Endothelial cell of umbilical vein (primary cell): Measurements from ENCODE around the gene ENGASE. TPM values are rescaled to one million over a fixed set of nuclear protein-coding genes. Genes with fewer than 3 reads are reported as not detected.

Experiments
- BruUV-seq: library from RNA; stranded (reverse); fragments of 400-500 nt; replicated peaks from 2 replicates; lab custom pipeline; 2021; lab: Mats Ljungman, UMichigan
- CTCF ChIA-PET: fragments of 300-600, 350-600 bp; sonication (Branson Sonifier 250); formaldehyde crosslinking; loops from one replicate; lab custom pipeline; 2021; ENCODE audit warnings: antibody characterized with exemption, inconsistent platforms; lab: Charles Lee
- POLR2A ChIA-PET: fragments of 300-600, 350-600 bp; sonication (Branson Sonifier 250); formaldehyde crosslinking; loops from one replicate; lab custom pipeline; 2021; ENCODE audit warnings: antibody characterized with exemption, inconsistent platforms; lab: Charles Lee
- DNase-seq: peaks from one replicate; pipeline ENCODE4 v3.0.0-alpha.2; 2011; ENCODE audit warnings: low read depth, low spot score
- FAIRE-seq: peaks from 2 replicates; lab custom pipeline; 2011; peaks lifted over from hg19 to GRCh38; lab: Jason Lieb, UNC
- H2AFZ ChIP-seq: 2 replicates; pipeline ENCODE4 v1.6.0; 2012; ENCODE audit warnings: low read depth, low read length, control low read depth, inconsistent platforms
- H3K27ac ChIP-seq: 2 replicates; pipeline ENCODE4 v1.5.1; 2011; ENCODE audit warnings: low read depth, mild to moderate bottlenecking, control low read depth, low read length, moderate library complexity; ENCODE audit not compliant: insufficient read depth
- H3K27me3 ChIP-seq, 2 experiments: 2 replicates each; pipeline versions ENCODE4 v1.6.0 to v1.6.1; 2011; ENCODE audit warnings: low read length in 2 of 2, mixed read lengths in 1 of 2; ENCODE audit not compliant: control insufficient read depth in 2 of 2, insufficient read depth in 2 of 2
- H3K36me3 ChIP-seq, 2 experiments: 2 replicates in 1 of 2; 3 replicates in 1 of 2; pipeline ENCODE4 v1.5.1; 2011; ENCODE audit warnings: low read length in 2 of 2, mild to moderate bottlenecking in 1 of 2, moderate library complexity in 1 of 2; ENCODE audit not compliant: control insufficient read depth in 2 of 2, insufficient read depth in 2 of 2; ENCODE audit errors: extremely low read depth in 1 of 2
- H3K4me1 ChIP-seq: 3 replicates; pipeline ENCODE4 v1.5.1; 2011; ENCODE audit warnings: mild to moderate bottlenecking, low read length; ENCODE audit not compliant: control insufficient read depth, insufficient read depth; ENCODE audit errors: extremely low read depth
- H3K4me2 ChIP-seq: 2 replicates; pipeline ENCODE4 v1.6.1; 2011; ENCODE audit warnings: low read length, control low read depth, mixed read lengths; ENCODE audit not compliant: insufficient read depth
- H3K4me3 ChIP-seq, 3 experiments: fragments of 200-600 bp in 1 of 3; sonication (generic), shearing (Covaris generic) in 1 of 3; replicated peaks in 1 of 3; 2 replicates each; pipeline ENCODE4 v1.5.1; 2011 to 2016; ENCODE audit warnings: control low read depth in 3 of 3, low read length in 3 of 3, mild to moderate bottlenecking in 2 of 3, inconsistent platforms in 1 of 3, low read depth in 1 of 3, moderate library complexity in 1 of 3; ENCODE audit not compliant: insufficient read depth in 1 of 3
- H3K79me2 ChIP-seq: 2 replicates; pipeline ENCODE4 v1.6.0; 2012; ENCODE audit warnings: low read length, inconsistent platforms; ENCODE audit not compliant: control insufficient read depth, insufficient read depth
- H3K9ac ChIP-seq: replicated peaks from 2 replicates; pipeline ENCODE3; 2011; ENCODE audit warnings: low read length, control low read depth; ENCODE audit not compliant: insufficient read depth; ENCODE audit errors: extremely low read depth
- H3K9me1 ChIP-seq: replicated peaks from 3 replicates; pipeline ENCODE4 v1.6.0; 2011; ENCODE audit warnings: mild to moderate bottlenecking, low read length; ENCODE audit not compliant: control insufficient read depth, insufficient read depth; ENCODE audit errors: extremely low read depth
- H3K9me3 ChIP-seq: replicated peaks from 2 replicates; pipeline ENCODE4 v1.5.1; 2012; ENCODE audit warnings: low read length, inconsistent platforms; ENCODE audit not compliant: control insufficient read depth, insufficient read depth
- H4K20me1 ChIP-seq: replicated peaks from 2 replicates; pipeline ENCODE3; 2011; ENCODE audit warnings: mild to moderate bottlenecking, low read length; ENCODE audit not compliant: control insufficient read depth, insufficient read depth; ENCODE audit errors: extremely low read depth
- CTCF ChIP-seq, 2 donors: IDR thresholded peaks; 1 replicate in 1 of 2; 2 replicates in 1 of 2; pipeline ENCODE4 v1.5.1; 2011; ENCODE audit warnings: low read length in 2 of 2, mild to moderate bottlenecking in 2 of 2, moderate library complexity in 2 of 2, control low read depth in 1 of 2, inconsistent platforms in 1 of 2, low read depth in 1 of 2; ENCODE audit not compliant: insufficient read depth in 1 of 2; ENCODE audit errors: extremely low read depth in 1 of 2
- EZH2 ChIP-seq: IDR thresholded peaks from 2 replicates; pipeline ENCODE4 v1.6.1; 2012; ENCODE audit warnings: borderline replicate concordance, low read depth, mild to moderate bottlenecking, moderate library complexity, low read length, inconsistent platforms; ENCODE audit not compliant: severe bottlenecking
- FOS ChIP-seq: IDR thresholded peaks from 2 replicates; pipeline ENCODE4 v1.6.1; 2011; ENCODE audit warnings: mild to moderate bottlenecking, low read length, moderate library complexity, borderline replicate concordance; ENCODE audit not compliant: insufficient read depth
- GATA2 ChIP-seq: IDR thresholded peaks from 2 replicates; pipeline ENCODE4 v1.7.0; 2011; ENCODE audit warnings: low read depth, mild to moderate bottlenecking, moderate library complexity, mixed read lengths, low read length; ENCODE audit not compliant: insufficient read length, insufficient read depth
- JUN ChIP-seq: IDR thresholded peaks from 2 replicates; pipeline ENCODE4 v1.6.1; 2011; ENCODE audit warnings: borderline replicate concordance, low read depth; ENCODE audit not compliant: insufficient read length, insufficient read depth
- MAX ChIP-seq: IDR thresholded peaks from 2 replicates; pipeline ENCODE4 v1.6.1; 2011; ENCODE audit not compliant: insufficient read depth, insufficient read length
- MYC ChIP-seq: IDR thresholded peaks from one replicate; pipeline ENCODE4 v1.6.1; 2011; ENCODE audit warnings: mild to moderate bottlenecking, low read depth, low read length
- POLR2A ChIP-seq: IDR thresholded peaks from 2 replicates; pipeline ENCODE4 v1.6.1; 2012; ENCODE audit warnings: low read depth, mild to moderate bottlenecking, control low read depth, low read length
- POLR2AphosphoS5 ChIP-seq: IDR thresholded peaks from 2 replicates; pipeline ENCODE4 v1.6.1; 2012; ENCODE audit warnings: low read depth, mild to moderate bottlenecking, control low read depth, low read length, moderate library complexity; ENCODE audit not compliant: insufficient read depth
- dilution Hi-C: fragments of 300-500 bp; cut with MboI; formaldehyde crosslinking; loops from one replicate; pipeline ENCODE4 v1.15.0; 2019; ENCODE audit warnings: low sequenced_read_pairs; ENCODE audit not compliant: extremely low pct_ligation_motif_present
- intact Hi-C: fragments of 100-400 bp; cut with micrococcal nuclease; formaldehyde crosslinking; loops from one replicate; pipeline ENCODE4 v1.10.0; 2022
- polyA plus RNA-seq, 4 experiments: library from polyadenylated mRNA; depleted of rRNA in 3 of 4; stranded (reverse) in 3 of 4; unstranded in 1 of 4; fragments of >200 nt; gene quantifications; 2 replicates each; pipeline versions ENCODE4 v1.2.1 to v1.2.3, GENCODE V29; 2011 to 2012; ENCODE audit warnings: missing spikeins in 1 of 4
- total RNA-seq: library from RNA; stranded (reverse); gene quantifications from 2 replicates; pipeline ENCODE4 v1.2.3, GENCODE V29; 2021

The ENGASE gene
- total and polyA plus RNA-seq, 2 donors (not counting 3 experiments of a cell fraction or from before 2014, with no cell fraction given), result 13.7 to 20.8 TPM

- H3K36me3 ChIP-seq, result peaks cover 0 to 16% of the 10 kb centered on the region in 2 experiments
- H3K27me3 ChIP-seq, result no peaks in the 10 kb centered on the region
- H3K4me2 ChIP-seq, result no peak overlapping the region
- H3K9ac ChIP-seq, result no peak overlapping the region
- no peaks in the 10 kb centered on the region for H3K9me3 ChIP-seq
- TF ChIP-seq MYC (no peak), EZH2 (no peak), JUN (no peak), GATA2 (no peak), POLR2A (no peak), POLR2AphosphoS5 (no peak), MAX (no peak), FOS (no peak), CTCF (IDR thresholded peaks at IDR 0.05; ENCODE audit: extremely low read depth in 1 of 2, insufficient read depth in 1 of 2, low read depth in 1 of 2, low read length in 2 of 2) (no peak)
- dilution Hi-C loops, result no loop called here
- no peak for FAIRE-seq
- intact Hi-C loops, result loop anchor here (10.0 kb wide), 1 partner anchor 85 kb away; no protein-coding TSS in a partner anchor
- H3K4me1 ChIP-seq, result peaks cover 8% of the 10 kb centered on the region
- H2AFZ ChIP-seq, result no peak overlapping the region
- H3K79me2 ChIP-seq, result no peaks in the 10 kb centered on the region
- no peaks in the 10 kb centered on the region for H3K9me1 ChIP-seq
- H4K20me1 ChIP-seq, result no peaks in the 10 kb centered on the region
- no TSS peak for BruUV-seq
- ChIA-PET CTCF (interaction anchor here (14.1 kb wide), 1 partner anchor 312 kb away, joined by 428 read pairs; no protein-coding TSS in a partner anchor), POLR2A (no interaction called here)
- H3K4me3 ChIP-seq, result no peak overlapping the region
- DNase-seq, result no peak
- no peak overlapping the region for H3K27ac ChIP-seq
Observed at GRCh38 chr17:79079421-79080200, 5.0 kb downstream of the ENGASE start.
